B cell (primary cell): ENCODE measurements around the gene SERINC1. TPM values are rescaled to one million over a fixed set of nuclear protein-coding genes. Genes with fewer than 3 reads are reported as not detected.

ENCODE experiments used
- ATAC-seq: fragments of 200-7000 bp; cut with Tn5 transposase; one replicate; pipeline ENCODE4 v1.10.0; 2021; ENCODE audit warnings: low read depth, mild to moderate bottlenecking, moderate number of reproducible peaks, moderate library complexity
- CTCF ChIA-PET: fragments of 350-600 bp; sonication (Branson Sonifier 250); formaldehyde crosslinking; loops from one replicate; lab custom pipeline; 2021; ENCODE audit warnings: antibody characterized with exemption, inconsistent platforms; lab: Charles Lee
- POLR2A ChIA-PET: fragments of 350-600 bp; sonication (Branson Sonifier 250); formaldehyde crosslinking; loops from one replicate; lab custom pipeline; 2021; ENCODE audit warnings: antibody characterized with exemption; lab: Charles Lee
- DNase-seq: peaks from one replicate; pipeline ENCODE4 v3.0.0; 2013
- H2AFZ ChIP-seq: 2 replicates; pipeline ENCODE4 v1.6.1; 2012; ENCODE audit warnings: mild to moderate bottlenecking, low read depth, low read length; ENCODE audit not compliant: insufficient read depth, poor library complexity, severe bottlenecking
- H3K27ac ChIP-seq, 2 donors: 1 replicate in 1 of 2; 2 replicates in 1 of 2; pipeline ENCODE4 v1.5.1; 2012 to 2013; ENCODE audit warnings: low read length in 2 of 2, mild to moderate bottlenecking in 2 of 2, moderate library complexity in 1 of 2
- H3K27me3 ChIP-seq, 4 experiments: fragments of 200-600 bp in 1 of 4; sonication (generic) in 1 of 4; replicated peaks in 1 of 4; 1 replicate in 2 of 4; 2 replicates in 2 of 4; pipeline versions ENCODE4 v1.6.1 to v1.7.0; 2013 to 2016; ENCODE audit warnings: low read length in 3 of 4, mild to moderate bottlenecking in 2 of 4, mixed read lengths in 1 of 4, moderate library complexity in 1 of 4; ENCODE audit not compliant: insufficient read depth in 4 of 4, control insufficient read depth in 3 of 4; ENCODE audit errors: control extremely low read depth in 1 of 4
- H3K36me3 ChIP-seq, 2 experiments: replicated peaks in 1 of 2; 1 replicate in 1 of 2; 2 replicates in 1 of 2; pipeline versions ENCODE4 v1.6.1 to v1.7.1; 2013; ENCODE audit warnings: low read length in 1 of 2; ENCODE audit not compliant: insufficient read depth in 2 of 2, control insufficient read depth in 1 of 2; ENCODE audit errors: control extremely low read depth in 1 of 2, extremely low read depth in 1 of 2
- H3K4me1 ChIP-seq, 2 donors: fragments of 200-600 bp in 1 of 2; sonication (generic) in 1 of 2; 1 replicate in 1 of 2; 2 replicates in 1 of 2; pipeline versions ENCODE4 v1.5.1 to v1.6.1; 2013 to 2017; ENCODE audit warnings: low read length in 2 of 2; ENCODE audit not compliant: control insufficient read depth in 2 of 2, insufficient read depth in 2 of 2
- H3K4me2 ChIP-seq: replicated peaks from 2 replicates; pipeline ENCODE3; 2012; ENCODE audit warnings: mild to moderate bottlenecking, low read depth, low read length; ENCODE audit not compliant: poor library complexity, severe bottlenecking
- H3K4me3 ChIP-seq, 5 experiments: fragments of 200-600 bp in 1 of 5; sonication (generic) in 1 of 5; 1 replicate in 3 of 5; 2 replicates in 2 of 5; pipeline versions ENCODE4 v1.5.1 to v1.7.0; 2011 to 2016; ENCODE audit warnings: low read length in 4 of 5, mild to moderate bottlenecking in 4 of 5, low read depth in 2 of 5, control low read depth in 1 of 5, moderate library complexity in 1 of 5; ENCODE audit not compliant: insufficient read depth in 1 of 5; ENCODE audit errors: control extremely low read depth in 1 of 5, extremely low read depth in 1 of 5
- H3K79me2 ChIP-seq: fragments of 200-600 bp; sonication (generic); one replicate; pipeline ENCODE4 v1.6.0; 2016; ENCODE audit warnings: low read length; ENCODE audit not compliant: control insufficient read depth, insufficient read depth
- H3K9ac ChIP-seq: fragments of 200-600 bp; sonication (generic); 2 replicates; pipeline ENCODE4 v1.6.1; 2017; ENCODE audit warnings: mild to moderate bottlenecking, low read length, moderate library complexity
- H3K9me3 ChIP-seq, 3 donors: one replicate each; pipeline versions ENCODE4 v1.6.1 to v1.7.1; 2013; ENCODE audit warnings: low read length in 2 of 3; ENCODE audit not compliant: control insufficient read depth in 2 of 3, insufficient read depth in 1 of 3; ENCODE audit errors: control extremely low read depth in 1 of 3
- H4K20me1 ChIP-seq: 2 replicates; pipeline ENCODE4 v1.6.0; 2012; ENCODE audit warnings: mild to moderate bottlenecking, low read length; ENCODE audit not compliant: insufficient read depth, control insufficient read depth, poor library complexity, severe bottlenecking
- H3K27ac Mint-ChIP-seq: one replicate; pipeline ENCODE4 v1.8.0; 2021; ENCODE audit warnings: mixed read lengths
- H3K27me3 Mint-ChIP-seq: one replicate; pipeline ENCODE4 v1.8.0; 2021; ENCODE audit warnings: mixed read lengths
- H3K4me1 Mint-ChIP-seq: one replicate; pipeline ENCODE4 v1.8.0; 2021; ENCODE audit warnings: mixed read lengths
- H3K4me3 Mint-ChIP-seq: one replicate; pipeline ENCODE4 v1.8.0; 2021; ENCODE audit warnings: mixed read lengths
- H3K9me3 Mint-ChIP-seq: one replicate; pipeline ENCODE4 v1.8.0; 2022; ENCODE audit warnings: mixed read lengths; ENCODE audit not compliant: insufficient read depth
- CTCF ChIP-seq: fragments of 200-600 bp; IDR thresholded peaks from one replicate; pipeline ENCODE4 v1.8.0; 2022; ENCODE audit warnings: antibody characterized with exemption, mild to moderate bottlenecking
- EZH2 ChIP-seq: IDR thresholded peaks from 2 replicates; pipeline ENCODE4 v1.6.1; 2012; ENCODE audit warnings: borderline replicate concordance, low read depth, mild to moderate bottlenecking, moderate library complexity, low read length; ENCODE audit not compliant: insufficient read depth, poor library complexity, severe bottlenecking
- WGBS: methylation state at CpG from one replicate; pipeline ENCODE4 v1.1.5; 2013; ENCODE audit warnings: missing lambda C conversion rate; ENCODE audit not compliant: insufficient coverage; 5-methylcytosine and 5-hydroxymethylcytosine counted together
- intact Hi-C: fragments of 100-400 bp; cut with micrococcal nuclease; formaldehyde crosslinking; loops from one replicate; pipeline ENCODE4 v1.10.0; 2022
- polyA plus RNA-seq: library from polyadenylated mRNA; depleted of rRNA; stranded (reverse); fragments of >200 nt; gene quantifications from 2 replicates; pipeline ENCODE4 v1.2.3, GENCODE V29; 2012
- total RNA-seq, 2 donors: library from RNA; stranded (reverse); fragments of 120-200 nt in 1 of 2; gene quantifications; 1 replicate in 1 of 2; 2 replicates in 1 of 2; pipeline versions ENCODE4 v1.2.3 to v1.2.4, GENCODE V29; 2013 to 2022

Gene SERINC1
- total and polyA plus RNA-seq, 2 donors (not counting 1 experiment from before 2014, with no cell fraction given): 17.2 to 92.1 TPM

DNA sequence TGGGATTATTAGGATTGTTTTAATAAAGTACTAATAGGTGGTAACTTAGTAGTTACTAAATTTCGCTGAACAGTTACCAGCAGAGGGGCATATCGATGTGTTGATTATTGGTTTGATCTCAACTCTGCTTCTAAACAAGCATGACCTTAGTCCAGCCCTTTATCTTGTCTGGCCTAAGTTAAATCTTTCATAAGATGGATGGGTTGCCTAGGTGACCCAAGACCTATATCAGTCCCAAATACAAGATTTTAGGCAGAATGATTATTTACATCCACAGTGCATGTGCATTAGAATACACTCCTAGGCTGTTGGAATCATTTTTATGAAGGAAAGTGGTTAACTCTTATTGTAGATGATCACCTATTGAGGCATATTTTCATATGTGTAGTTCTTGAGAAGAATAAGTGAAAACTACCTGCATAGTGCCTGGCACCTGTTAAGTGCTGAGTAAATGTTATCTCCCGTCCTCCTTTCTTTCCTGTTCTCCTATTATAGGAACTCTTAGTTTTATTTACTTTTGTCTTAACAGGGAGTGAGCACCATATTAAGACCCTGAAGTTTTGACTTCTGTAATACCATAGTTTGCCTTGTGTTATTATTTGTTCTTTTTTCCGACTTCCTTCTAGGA, 71.0 kb downstream of the SERINC1 start:
- Histone ChIP-seq H3K9ac (peak overlapping the region; percentile 88), H3K4me3 (peak overlapping the region; percentile 80 to 98 (median 94)), H2AFZ (peak overlapping the region; percentile 99), H3K27ac (peak overlapping the region in 1 of 2 donors; percentile 80), H3K79me2 (peaks cover 49% of the 10 kb centered on the region), H3K27me3 (no peaks in the 10 kb centered on the region), H3K36me3 (no peaks in the 10 kb centered on the region), H3K9me3 (no peaks in the 10 kb centered on the region), H3K4me2 (peak overlapping the region; percentile 90), H4K20me1 (no peaks in the 10 kb centered on the region), H3K4me1 (peaks cover 12 to 13% of the 10 kb centered on the region in 2 donors)
- ChIA-PET POLR2A (no interaction called here), CTCF (interaction anchor here (1.4 kb wide), 1 partner anchor 16 kb away, joined by 3 read pairs; no protein-coding TSS in a partner anchor)
- H3K27me3 Mint-ChIP-seq: no peaks in the 10 kb centered on the region
- intact Hi-C loops: no loop called here
- peak overlapping the region; percentile 97 for H3K4me3 Mint-ChIP-seq
- TF ChIP-seq CTCF (no peak), EZH2 (no peak)
- peaks cover 22% of the 10 kb centered on the region for H3K4me1 Mint-ChIP-seq
- H3K27ac Mint-ChIP-seq: peak overlapping the region; percentile 88
- DNase-seq (peak; percentile 7), ATAC-seq (no peak)
- no peaks in the 10 kb centered on the region for H3K9me3 Mint-ChIP-seq
- no CpG with 5 or more reads among the region's 4 CpGs for WGBS

DNA sequence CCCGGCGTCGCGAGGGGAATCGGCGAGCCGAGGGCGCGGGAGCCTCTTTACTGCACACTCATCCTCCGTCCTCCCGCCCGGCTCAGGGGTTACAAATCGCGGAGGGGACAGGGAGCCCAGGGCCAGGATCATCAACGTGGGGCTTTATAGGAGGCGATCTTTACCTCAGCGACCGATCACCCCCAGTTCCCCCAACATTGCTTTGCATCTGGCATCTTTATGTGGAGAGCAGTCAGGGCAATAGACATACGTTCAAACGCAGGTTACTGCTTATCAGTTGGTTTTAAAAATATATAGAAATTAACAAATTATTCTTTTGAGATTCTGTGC, 71.5 kb downstream of the SERINC1 start:
- no peaks in the 10 kb centered on the region for H3K27me3 Mint-ChIP-seq
- DNase-seq (no peak), ATAC-seq (no peak)
- Histone ChIP-seq H3K27me3 (no peaks in the 10 kb centered on the region), H3K4me1 (peaks cover 12 to 13% of the 10 kb centered on the region in 2 donors), H3K4me2 (peak overlapping the region; percentile 90), H3K9ac (peak overlapping the region; percentile 88), H3K27ac (peak overlapping the region in 1 of 2 donors; percentile 80), H3K9me3 (no peaks in the 10 kb centered on the region), H4K20me1 (no peaks in the 10 kb centered on the region), H3K36me3 (no peaks in the 10 kb centered on the region), H2AFZ (peak overlapping the region; percentile 99), H3K79me2 (peaks cover 45% of the 10 kb centered on the region), H3K4me3 (peak overlapping the region; percentile 80 to 98 (median 94))
- CTCF ChIA-PET: interaction anchor here (1.4 kb wide), 1 partner anchor 131 kb away, joined by 5 read pairs; no protein-coding TSS in a partner anchor
- 0% methylated on average over 14 of the region's 20 CpGs for WGBS
- no peaks in the 10 kb centered on the region for H3K9me3 Mint-ChIP-seq
- intact Hi-C loops: no loop called here
- peak overlapping the region; percentile 88 for H3K27ac Mint-ChIP-seq
- POLR2A ChIA-PET: interaction anchor here (1.1 to 1.4 kb wide), 2 partner anchors 71 to 72 kb away, joined by 3 to 4 read pairs; partner anchors contain the start of gene SERINC1
- TF ChIP-seq EZH2 (no peak), CTCF (no peak)
- peaks cover 22% of the 10 kb centered on the region for H3K4me1 Mint-ChIP-seq
- H3K4me3 Mint-ChIP-seq: peak overlapping the region; percentile 97
